COLO668 (cell line): ENCODE results near the gene CHRNA7.
"Not testable (repeated sequence)": the region's sequence is repeated elsewhere in the genome, so short reads cannot be mapped to it uniquely, and the experiment has no call there.

ENCODE experiments used
- DNase-seq: peaks from one replicate; lab custom pipeline; 2025; ENCODE audit not compliant: unreplicated experiment; lab: John Stamatoyannopoulos, UW

Gene CHRNA7

GRCh38 chr15:32119694-32120330 lies 89.5 kb downstream of the CHRNA7 start:
- no peak for DNase-seq

- DNase-seq = no peak
Observed at GRCh38 chr15:32120577-32121383, 90.5 kb downstream of the CHRNA7 start.

GRCh38 chr15:32121384-32121695 lies 91.0 kb downstream of the CHRNA7 start:
- DNase-seq = no peak

GRCh38 chr15:32122013-32122412 lies 91.7 kb downstream of the CHRNA7 start:
- no peak for DNase-seq

- no peak for DNase-seq
Observed at GRCh38 chr15:32123473-32123872, 93.2 kb downstream of the CHRNA7 start.

- no peak for DNase-seq
Observed at GRCh38 chr15:32124726-32125125, 94.4 kb downstream of the CHRNA7 start.

- no peak for DNase-seq
Observed at GRCh38 chr15:32125595-32125994, 95.3 kb downstream of the CHRNA7 start.

GRCh38 chr15:32129815-32130214 lies 99.5 kb downstream of the CHRNA7 start:
- DNase-seq = no peak

GRCh38 chr15:32130823-32131222 lies 100.5 kb downstream of the CHRNA7 start:
- DNase-seq = no peak

GRCh38 chr15:32131803-32132202 lies 101.5 kb downstream of the CHRNA7 start:
- no peak for DNase-seq

GRCh38 chr15:32132859-32133258 lies 102.5 kb downstream of the CHRNA7 start:
- no peak for DNase-seq

- DNase-seq = no peak
Observed at GRCh38 chr15:32134842-32135241, 104.5 kb downstream of the CHRNA7 start.

GRCh38 chr15:32135335-32135734 lies 105.0 kb downstream of the CHRNA7 start:
- DNase-seq = no peak

- not testable (repeated sequence) for DNase-seq
Observed at GRCh38 chr15:32145512-32145911, 115.2 kb downstream of the CHRNA7 start.

- DNase-seq = no peak
Observed at GRCh38 chr15:32148833-32149555, 118.7 kb downstream of the CHRNA7 start.

- DNase-seq = no peak
Observed at GRCh38 chr15:32152574-32152973, 122.3 kb downstream of the CHRNA7 start.

- DNase-seq = not testable (repeated sequence)
Observed at GRCh38 chr15:32153868-32154623, 123.7 kb downstream of the CHRNA7 start.

- DNase-seq = not testable (repeated sequence)
Observed at GRCh38 chr15:32162143-32162542, 131.8 kb downstream of the CHRNA7 start.

GRCh38 chr15:32164065-32164464 lies 133.8 kb downstream of the CHRNA7 start:
- DNase-seq = not testable (repeated sequence)

- DNase-seq = not testable (repeated sequence)
Observed at GRCh38 chr15:32164747-32165146, 134.4 kb downstream of the CHRNA7 start.

GRCh38 chr15:32165775-32166174 lies 135.5 kb downstream of the CHRNA7 start:
- DNase-seq = not testable (repeated sequence)
